Neural cell (in vitro differentiated cells): ENCODE results near the gene DACT2.

Experiments
- CTCF ChIP-seq: fragments of 450-650 bp; IDR thresholded peaks from 2 replicates; pipeline ENCODE4 v1.5.1; 2014; ENCODE audit warnings: antibody characterized with exemption, mild to moderate bottlenecking, moderate library complexity; ENCODE audit not compliant: poor library complexity, severe bottlenecking
- EP300 ChIP-seq: fragments of 450-650 bp; conservative IDR thresholded peaks from 2 replicates; pipeline ENCODE4 v1.6.1; 2014; ENCODE audit warnings: antibody characterized with exemption, mild to moderate bottlenecking, moderate library complexity; ENCODE audit not compliant: poor library complexity, severe bottlenecking
- RAD21 ChIP-seq: fragments of 450-650 bp; conservative IDR thresholded peaks from 2 replicates; pipeline ENCODE4 v1.6.1; 2014; ENCODE audit warnings: antibody characterized with exemption, mild to moderate bottlenecking, moderate library complexity

GRCh38 chr6:168361766-168362165, 42.2 kb upstream of the DACT2 start:
- TF ChIP-seq CTCF (no peak), EP300 (no peak), RAD21 (no peak)
